Ramos (cell line): Measurements from ENCODE around the gene MPV17L.
"Not testable (repeated sequence)": the region's sequence is repeated elsewhere in the genome, so short reads cannot be mapped to it uniquely, and the experiment has no call there.

ENCODE experiments used
- in situ Hi-C: fragments of 300-500 bp; cut with MboI; formaldehyde crosslinking; loops from one replicate; pipeline ENCODE4 v1.14.3; 2022; ENCODE audit warnings: low sequenced_read_pairs; ENCODE audit not compliant: unreplicated experiment

MPV17L gene

GRCh38 chr16:15445450-15445849 is 49.9 kb downstream of the MPV17L start:
- in situ Hi-C loops, result loop anchor here (10.0 kb wide), 1 partner anchor 61 kb away; no protein-coding TSS in a partner anchor

DNA sequence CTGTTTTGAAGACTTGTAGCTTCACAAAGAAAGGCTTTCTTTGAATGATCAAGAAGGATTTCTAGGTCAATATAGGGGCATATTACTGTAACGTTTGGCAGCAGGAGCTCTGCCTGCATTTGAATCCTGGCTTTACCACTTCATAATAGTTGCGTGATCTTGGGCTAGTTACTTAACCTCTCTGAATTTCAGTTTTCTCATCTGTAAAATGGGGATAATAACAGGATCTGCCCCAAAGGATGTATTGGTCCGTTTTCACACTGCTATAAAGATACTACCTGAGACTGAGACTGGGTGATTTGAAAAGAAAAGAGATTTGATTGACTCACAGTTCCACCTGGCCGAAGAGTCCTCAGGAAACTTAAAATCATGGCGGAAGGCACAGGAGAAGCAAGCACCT is 51.3 kb downstream of the MPV17L start:
- in situ Hi-C loops, result loop anchor here (10.0 kb wide), 1 partner anchor 62 kb away; no protein-coding TSS in a partner anchor

DNA sequence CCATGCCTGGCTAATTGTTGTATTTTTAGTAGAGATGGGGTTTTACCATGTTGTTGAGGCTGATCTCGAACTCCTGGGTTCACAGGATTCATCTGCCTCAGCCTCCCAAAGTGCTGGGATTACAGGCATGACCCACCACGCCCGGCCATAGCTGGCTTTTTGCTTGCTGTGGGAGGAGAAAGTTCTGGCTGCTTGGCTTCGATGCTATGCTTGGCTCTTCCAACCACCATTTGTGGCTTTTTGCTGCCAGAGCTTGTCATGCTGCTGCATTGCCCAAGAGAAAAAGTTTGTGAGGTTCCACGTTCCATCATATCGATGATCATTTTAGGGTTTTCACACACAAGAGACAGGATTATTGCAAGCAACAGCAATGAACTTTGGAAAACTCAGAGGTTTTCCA is 55.1 kb downstream of the MPV17L start:
- in situ Hi-C loops, result no loop called here

- in situ Hi-C loops, result no loop called here
These were observed 55.7 kb downstream of the MPV17L start for GRCh38 chr16:15451098-15451731.

- in situ Hi-C loops, result no loop called here
These were observed 56.8 kb downstream of the MPV17L start for GRCh38 chr16:15452246-15452855.

GRCh38 chr16:15453296-15453695 is 57.7 kb downstream of the MPV17L start:
- in situ Hi-C loops, result not testable (repeated sequence)

DNA sequence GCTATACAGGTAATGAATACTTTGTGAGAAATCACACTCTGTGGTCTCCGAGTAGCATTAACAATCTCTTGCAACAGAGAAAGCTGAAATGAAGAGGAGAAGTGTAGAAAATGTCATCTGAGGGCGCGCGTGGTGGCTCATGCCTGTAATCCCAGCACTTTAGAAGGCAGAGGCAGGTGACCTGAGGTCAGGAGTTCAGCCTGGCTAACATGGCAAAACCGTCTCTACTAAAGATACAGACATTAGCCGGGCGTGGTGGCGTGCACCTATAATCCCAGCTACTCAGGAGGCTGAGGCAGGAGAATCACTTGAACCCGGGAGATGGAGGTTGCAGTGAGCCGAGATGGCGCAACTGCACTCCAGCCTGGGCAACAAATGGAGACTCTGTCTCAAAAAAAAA is 59.4 kb downstream of the MPV17L start:
- in situ Hi-C loops, result not testable (repeated sequence)

GRCh38 chr16:15457400-15457799 is 61.8 kb downstream of the MPV17L start:
- in situ Hi-C loops, result no loop called here

DNA sequence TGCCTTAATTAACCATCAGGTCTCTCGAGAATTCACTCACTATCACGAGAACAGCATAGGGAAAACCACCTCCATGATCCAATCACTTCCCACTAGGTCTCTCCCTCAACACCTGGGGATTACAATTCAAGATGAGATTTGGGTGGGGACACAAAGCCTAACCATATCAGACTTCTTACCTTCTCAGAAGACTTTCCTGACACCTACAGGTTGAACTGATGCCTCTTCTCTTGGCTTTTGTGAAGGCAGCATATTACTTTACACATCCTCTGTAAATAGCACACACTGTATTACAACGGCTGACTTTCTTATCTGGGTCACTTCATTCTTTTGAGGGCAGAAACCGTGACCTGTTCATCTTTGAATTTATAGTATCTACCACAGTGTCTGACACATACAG is 62.4 kb downstream of the MPV17L start:
- in situ Hi-C loops, result no loop called here

DNA sequence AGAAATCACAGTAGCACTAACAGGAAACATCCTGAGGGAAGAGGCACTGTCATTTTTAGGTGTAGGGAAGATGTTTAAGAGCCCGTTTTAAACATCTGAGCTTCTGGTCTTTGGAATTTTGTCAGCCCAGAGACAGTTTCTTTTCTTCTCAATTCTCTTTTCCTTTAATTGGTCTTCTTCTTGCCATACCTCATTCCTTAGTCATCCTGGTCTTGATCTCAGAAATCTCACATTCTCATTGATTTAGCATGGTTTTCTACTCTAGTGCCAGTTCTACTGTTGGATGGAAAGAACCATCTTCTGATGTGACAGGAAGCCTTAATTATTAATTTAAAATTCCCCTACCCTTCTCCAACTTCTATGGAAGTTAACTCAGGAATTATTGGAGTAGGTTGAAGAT is 64.2 kb downstream of the MPV17L start:
- in situ Hi-C loops, result no loop called here

DNA sequence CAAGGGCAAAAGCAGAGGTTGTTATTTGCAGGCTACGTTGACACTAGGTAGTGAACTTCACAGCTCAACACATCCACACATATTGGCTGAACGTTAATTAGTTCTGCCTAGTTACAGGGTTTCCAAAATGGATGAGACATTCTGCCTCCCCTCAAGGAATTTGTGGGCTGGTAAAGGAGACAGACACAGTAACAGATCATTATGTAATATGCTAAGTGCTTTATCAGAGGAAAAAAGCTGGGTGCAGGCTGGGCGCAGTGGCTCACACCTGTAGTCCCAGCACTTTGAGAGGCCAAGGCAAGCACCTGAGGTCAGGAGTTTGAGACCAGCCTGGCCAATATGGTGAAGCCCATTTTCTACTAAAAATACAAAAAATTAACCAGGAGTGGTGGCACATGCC is 65.0 kb downstream of the MPV17L start:
- in situ Hi-C loops, result no loop called here

- in situ Hi-C loops, result no loop called here
These were observed 65.8 kb downstream of the MPV17L start for GRCh38 chr16:15461376-15461775.
